Measurements from ENCODE around the gene TECPR2. TPM values are rescaled to one million over a fixed set of nuclear protein-coding genes. Genes with fewer than 3 reads are reported as not detected.
A peak's percentile ranks its signal among the peaks of the same experiment; 100 is the strongest.

TECPR2 gene
- total RNA-seq, 1 experiment from 2014 or later: 12.2 TPM

- TF ChIP-seq EGR1 (IDR thresholded peaks at IDR 0.05; ENCODE audit: low read depth) (no peak), TCF7L2 (IDR thresholded peaks at IDR 0.05; ENCODE audit: borderline replicate concordance, extremely low read depth, insufficient read depth, insufficient read length) (no peak), POLR2AphosphoS5 (IDR thresholded peaks at IDR 0.05; ENCODE audit: low read depth, low read length) (peak; percentile 96), POLR2A (IDR thresholded peaks at IDR 0.05; ENCODE audit: borderline replicate concordance, extremely low read depth, insufficient read depth, insufficient read length) (peak; percentile 82), REST (IDR thresholded peaks at IDR 0.05; ENCODE audit: low read depth) (no peak), CTCF (IDR thresholded peaks at IDR 0.05 in 2 of 3, conservative IDR thresholded peaks at IDR 0.05 in 1 of 3; ENCODE audit: borderline replicate concordance in 1 of 3, insufficient read depth in 1 of 3, low read depth in 2 of 3, low read length in 2 of 3) (peak in 2 of 3 experiments; percentile 96 to 98; a peak in 4 of 6 replicates), YY1 (IDR thresholded peaks at IDR 0.05; ENCODE audit: extremely low read depth, insufficient replicate concordance, low read depth, low read length) (peak; percentile 33), ZFX (IDR thresholded peaks at IDR 0.05) (no peak)
- Histone ChIP-seq H3K4me2 (ENCODE audit: low read length) (peak overlapping the region; percentile 98), H3K4me3 (replicated peaks in 1 of 2; ENCODE audit: low read depth in 1 of 2, low read length in 2 of 2) (peak overlapping the region; percentile 55 to 74), H3K27me3 (ENCODE audit: insufficient read depth, low read length) (no peaks in the 10 kb centered on the region), H3K79me2 (ENCODE audit: insufficient read depth, low read length) (no peaks in the 10 kb centered on the region), H3K9ac (ENCODE audit: low read length) (peak overlapping the region; percentile 78), H3K4me1 (ENCODE audit: control insufficient read depth in 1 of 2, insufficient read depth in 2 of 2, low read length in 2 of 2) (peaks cover 27 to 54% of the 10 kb centered on the region in 2 experiments), H3K9me2 (ENCODE audit: insufficient read depth) (no peaks in the 10 kb centered on the region), H3K36me3 (ENCODE audit: control insufficient read depth in 1 of 2, insufficient read depth in 2 of 2, low read length in 2 of 2) (no peaks in the 10 kb centered on the region), H3K9me3 (ENCODE audit: control insufficient read depth in 1 of 2, insufficient read depth in 1 of 2, low read depth in 1 of 2, low read length in 2 of 2) (no peaks in the 10 kb centered on the region), H3K27ac (ENCODE audit: low read depth, low read length) (peak overlapping the region; percentile 86), H2AFZ (ENCODE audit: low read depth, low read length, poor library complexity, severe bottlenecking) (no peak overlapping the region), H4K20me1 (ENCODE audit: insufficient read depth) (no peaks in the 10 kb centered on the region)
- BruUV-seq (replicated peaks): TSS peak; percentile 84
- ChIA-PET RAD21 (ENCODE audit: low non-redundant PET in 1 of 2, low total read pairs in 2 of 2, uncharacterized antibody in 2 of 2, unreplicated experiment in 2 of 2) (interaction anchor here (0.6 to 1.0 kb wide), 3 partner anchors 70 to 478 kb away, joined by 3 to 6 read pairs (median 4); no protein-coding TSS in a partner anchor), CTCF (interaction anchor here (0.6 to 1.7 kb wide), 21 partner anchors 9 to 764 kb away, joined by 3 to 10 read pairs (median 4); no protein-coding TSS in a partner anchor), POLR2A (interaction anchor here (0.6 to 1.7 kb wide), 11 partner anchors 16 to 1014 kb away, joined by 3 to 12 read pairs (median 4); no protein-coding TSS in a partner anchor)
- DNase-seq (ENCODE audit: low read depth, low spot score) (peak; percentile 98), ATAC-seq (peak; percentile 92)
- intact Hi-C loops (cut with micrococcal nuclease): loop anchor here (1.0 to 10.0 kb wide), 4 partner anchors 68 to 400 kb away; partner anchors contain the start of genes AMN, RCOR1 and TRAF3
These were observed 161.9 kb downstream of the TECPR2 start for GRCh38 chr14:102524451-102525218.
